Vagina (tissue), 2 donors: ENCODE results near the gene IQSEC3. TPM values are rescaled to one million over a fixed set of nuclear protein-coding genes. Genes with fewer than 3 reads are reported as not detected.

Experiments used
- DNase-seq, 2 donors: peaks; one replicate each; pipeline ENCODE4 v3.0.0-alpha.2; 2017; ENCODE audit errors: extremely low spot score in 2 of 2
- H3K27ac ChIP-seq: fragments of 200-600 bp; sonication (generic); one replicate; pipeline ENCODE4 v1.5.1; 2019
- H3K27me3 ChIP-seq: fragments of 200-600 bp; sonication (generic); one replicate; pipeline ENCODE4 v1.5.1; 2019
- H3K36me3 ChIP-seq, 2 donors: fragments of 200-600 bp; sonication (generic); one replicate each; pipeline ENCODE4 v1.5.1; 2017 to 2019
- H3K4me1 ChIP-seq: fragments of 200-600 bp; sonication (generic); one replicate; pipeline ENCODE4 v1.5.1; 2019
- H3K4me3 ChIP-seq, 2 donors: fragments of 200-600 bp; sonication (generic); 1 replicate in 1 of 2; 2 replicates in 1 of 2; pipeline ENCODE4 v1.5.1; 2016 to 2019
- H3K9me3 ChIP-seq: fragments of 200-600 bp; sonication (generic); one replicate; pipeline ENCODE4 v1.5.1; 2019
- CTCF ChIP-seq, 3 experiments: fragments of 450-650 bp in 2 of 3; fragments of 200-600 bp in 1 of 3; sonication (generic) in 1 of 3; IDR thresholded peaks; one replicate each; pipeline ENCODE4 v1.5.1; 2017 to 2019; ENCODE audit warnings: antibody characterized with exemption in 3 of 3, mild to moderate bottlenecking in 2 of 3, moderate library complexity in 2 of 3
- POLR2A ChIP-seq, 2 donors: fragments of 450-650 bp; IDR thresholded peaks; one replicate each; pipeline ENCODE4 v1.6.1; 2017; ENCODE audit warnings: antibody characterized with exemption in 2 of 2, mild to moderate bottlenecking in 2 of 2, moderate library complexity in 2 of 2
- POLR2AphosphoS5 ChIP-seq, 2 donors: sonication (generic); formaldehyde crosslinking; IDR thresholded peaks; one replicate each; pipeline ENCODE4 v1.9.0; 2017; ENCODE audit warnings: antibody characterized with exemption in 2 of 2, mild to moderate bottlenecking in 2 of 2, low read depth in 1 of 2; ENCODE audit not compliant: insufficient read depth in 1 of 2
- intact Hi-C: fragments of 100-400 bp; cut with DNase I; formaldehyde crosslinking; loops from one replicate; pipeline ENCODE4 v1.15.1; 2023
- total RNA-seq: library from RNA; depleted of rRNA; stranded (reverse); fragments of >200 nt; gene quantifications from one replicate; pipeline ENCODE4 v1.2.3, GENCODE V29; 2016

IQSEC3 gene
- total RNA-seq, 1 donor from 2014 or later = 1.7 TPM

DNA sequence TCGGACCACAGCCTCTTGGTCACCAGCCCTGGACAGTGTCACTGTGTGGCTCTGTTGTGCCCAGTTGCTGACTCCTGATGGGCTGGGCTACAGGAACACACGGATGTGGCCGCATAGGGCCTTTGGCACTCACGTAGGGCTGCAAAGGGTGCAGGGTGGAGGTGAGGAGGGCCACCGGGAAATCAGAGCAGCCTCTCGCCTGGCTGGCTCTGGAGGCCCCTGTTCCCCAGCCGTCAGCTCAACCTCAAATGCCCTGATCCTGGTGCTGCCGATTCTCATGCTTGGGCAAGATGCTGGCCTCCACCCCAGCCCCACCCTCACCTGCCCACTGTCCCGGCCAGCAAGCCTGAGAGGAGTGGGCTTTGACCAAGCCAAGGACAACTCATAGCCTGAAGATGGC, 88.4 kb downstream of the IQSEC3 start:
- no peak for DNase-seq
- intact Hi-C loops = no loop called here
- no peaks in the 10 kb centered on the region for H3K9me3 ChIP-seq
- no peak for TF ChIP-seq POLR2A (IDR thresholded peaks at IDR 0.05)
- TF ChIP-seq CTCF (IDR thresholded peaks at IDR 0.05) = no peak
- TF ChIP-seq POLR2AphosphoS5 (IDR thresholded peaks at IDR 0.05; ENCODE audit: insufficient read depth in 1 of 2, low read depth in 1 of 2) = no peak
- no peaks in the 10 kb centered on the region for H3K36me3 ChIP-seq
- no peaks in the 10 kb centered on the region for H3K27me3 ChIP-seq
- no peak overlapping the region for H3K4me3 ChIP-seq
- H3K27ac ChIP-seq = no peak overlapping the region
- no peaks in the 10 kb centered on the region for H3K4me1 ChIP-seq

DNA sequence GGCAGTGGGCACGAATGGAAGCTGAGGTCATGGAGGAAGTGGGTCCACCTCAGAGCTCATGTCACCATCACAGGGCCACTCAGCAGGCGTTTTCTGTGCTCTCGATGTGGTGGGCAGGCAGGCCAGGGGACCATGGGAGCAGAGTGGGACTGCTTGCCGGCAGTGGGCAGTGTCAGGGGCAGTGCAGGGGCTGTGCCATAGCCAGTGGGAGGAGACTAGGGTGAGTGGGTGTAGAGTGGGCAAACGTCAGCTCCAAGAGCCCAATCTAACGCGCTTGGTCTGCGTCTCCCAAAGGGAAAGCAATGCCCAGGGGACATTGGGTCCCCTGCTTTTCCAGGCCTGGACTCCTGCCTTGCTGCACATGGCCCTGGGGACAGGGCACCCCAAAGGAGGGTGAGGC, 89.1 kb downstream of the IQSEC3 start:
- intact Hi-C loops = no loop called here
- no peak for DNase-seq
- H3K9me3 ChIP-seq = no peaks in the 10 kb centered on the region
- TF ChIP-seq POLR2A (IDR thresholded peaks at IDR 0.05) (no peak), POLR2AphosphoS5 (IDR thresholded peaks at IDR 0.05; ENCODE audit: insufficient read depth in 1 of 2, low read depth in 1 of 2) (no peak), CTCF (IDR thresholded peaks at IDR 0.05) (no peak)
- H3K36me3 ChIP-seq = no peaks in the 10 kb centered on the region
- H3K27me3 ChIP-seq = no peaks in the 10 kb centered on the region
- no peaks in the 10 kb centered on the region for H3K4me1 ChIP-seq
- no peak overlapping the region for H3K27ac ChIP-seq
- H3K4me3 ChIP-seq = no peak overlapping the region

- Histone ChIP-seq H3K36me3 (no peaks in the 10 kb centered on the region), H3K27ac (no peak overlapping the region), H3K9me3 (no peaks in the 10 kb centered on the region), H3K4me3 (no peak overlapping the region), H3K27me3 (no peaks in the 10 kb centered on the region), H3K4me1 (no peaks in the 10 kb centered on the region)
- intact Hi-C loops = no loop called here
- no peak for DNase-seq
- TF ChIP-seq CTCF (IDR thresholded peaks at IDR 0.05) = no peak
Measured at GRCh38 chr12:156945-157344, 90.4 kb downstream of the IQSEC3 start.

DNA sequence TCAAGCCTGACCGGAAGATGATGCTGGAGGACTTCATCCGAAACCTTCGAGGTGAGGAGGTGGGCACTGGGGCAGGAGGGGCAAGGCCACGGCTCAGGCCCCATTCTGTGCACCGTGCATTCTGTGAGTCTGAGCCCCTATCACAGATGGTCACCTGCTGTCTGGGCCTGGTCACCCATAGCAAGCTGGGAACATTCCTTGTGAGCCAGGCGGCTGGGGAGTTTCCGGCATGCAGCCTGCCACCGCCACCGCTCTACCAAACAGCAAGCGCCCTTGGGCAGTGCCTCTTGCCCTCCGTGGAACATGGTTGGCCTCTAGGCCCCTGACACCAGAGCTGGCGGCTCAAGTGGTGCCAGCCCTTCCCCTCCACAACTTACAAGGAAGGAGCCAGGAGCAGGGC, 91.1 kb downstream of the IQSEC3 start:
- DNase-seq = no peak
- intact Hi-C loops = no loop called here
- Histone ChIP-seq H3K27ac (no peak overlapping the region), H3K4me3 (no peak overlapping the region), H3K4me1 (no peaks in the 10 kb centered on the region), H3K9me3 (no peaks in the 10 kb centered on the region), H3K27me3 (no peaks in the 10 kb centered on the region), H3K36me3 (no peaks in the 10 kb centered on the region)
- TF ChIP-seq POLR2AphosphoS5 (IDR thresholded peaks at IDR 0.05; ENCODE audit: insufficient read depth in 1 of 2, low read depth in 1 of 2) (no peak), POLR2A (IDR thresholded peaks at IDR 0.05) (no peak), CTCF (IDR thresholded peaks at IDR 0.05) (no peak)

GRCh38 chr12:159156-159782, 92.7 kb downstream of the IQSEC3 start:
- no peaks in the 10 kb centered on the region for H3K36me3 ChIP-seq
- H3K4me3 ChIP-seq = no peak overlapping the region
- no peak for DNase-seq
- intact Hi-C loops = no loop called here
- H3K9me3 ChIP-seq = no peaks in the 10 kb centered on the region
- H3K4me1 ChIP-seq = no peaks in the 10 kb centered on the region
- H3K27ac ChIP-seq = no peak overlapping the region
- H3K27me3 ChIP-seq = no peaks in the 10 kb centered on the region
- TF ChIP-seq POLR2A (IDR thresholded peaks at IDR 0.05) = no peak
